ENCODE measurements around the gene DRC1.
"Not testable (repeated sequence)": the region's sequence is repeated elsewhere in the genome, so short reads cannot be mapped to it uniquely, and the experiment has no call there.

The DRC1 gene

DNA sequence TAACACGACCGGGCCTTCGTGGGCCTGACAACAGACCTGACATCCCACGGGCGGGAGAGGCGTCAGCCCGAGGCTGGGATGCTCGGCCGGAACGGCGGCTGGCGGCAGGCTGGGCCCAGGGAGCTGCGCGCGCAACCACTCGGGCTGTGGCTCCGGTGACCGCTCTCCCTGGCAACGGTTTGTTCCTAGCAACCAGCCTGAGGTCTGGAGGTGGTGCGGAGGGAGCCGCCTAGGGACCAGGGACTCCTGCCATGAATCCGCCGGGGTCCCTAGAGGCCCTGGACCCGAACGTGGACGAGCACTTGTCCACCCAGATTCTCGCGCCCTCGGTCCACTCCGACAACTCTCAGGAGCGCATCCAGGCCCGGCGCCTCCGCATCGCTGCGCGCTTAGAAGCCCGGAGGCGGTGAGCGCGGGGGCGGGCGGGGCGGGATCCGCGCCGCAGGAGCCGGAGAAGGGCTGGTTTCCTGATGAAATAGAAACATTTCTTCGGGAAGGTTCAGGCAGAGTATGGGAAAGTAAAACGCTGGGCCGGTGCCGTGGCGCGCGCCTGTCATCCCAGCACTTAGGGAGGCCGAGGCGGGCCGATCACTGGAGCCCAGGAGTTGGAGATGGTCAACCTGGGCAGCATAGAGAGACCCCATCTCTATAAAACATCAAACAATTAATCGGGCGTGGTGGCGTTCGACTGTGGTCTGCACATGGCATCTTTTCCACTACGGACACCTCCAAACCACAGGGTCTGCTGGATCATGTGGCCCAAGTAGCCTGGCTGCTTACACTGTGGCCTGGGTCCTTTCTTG lies at the start of gene DRC1:
Gene DRC1 (plus strand): TSS at position 182 of the 803 bp plus-strand sequence. CDS start 70 bp downstream, at position 252.
- DNase-seq (ENCODE audit: low read depth in 2 of 2) = peak; percentile 21 to 37

DNA sequence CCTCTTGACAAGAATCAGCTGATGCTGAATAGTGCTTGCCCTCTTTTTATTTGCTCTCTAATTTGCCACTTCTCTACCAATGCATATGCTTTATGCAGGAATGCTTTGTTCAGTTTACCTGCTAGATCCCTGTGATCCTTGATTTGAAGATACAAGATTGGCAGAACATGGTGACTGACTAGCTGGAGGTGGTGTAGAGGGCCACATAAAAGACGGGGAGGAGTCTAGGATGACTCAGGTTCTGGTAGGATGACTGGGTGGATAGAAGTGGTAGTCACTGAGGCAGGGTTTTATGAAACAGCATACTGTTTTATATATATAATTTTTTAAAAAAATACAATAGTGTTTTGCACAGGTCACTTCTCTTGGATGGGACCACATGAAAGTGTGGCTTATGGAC lies 48.8 kb upstream of the DRC1 start:
- no peak for DNase-seq (ENCODE audit: low read depth in 2 of 2)

DNA sequence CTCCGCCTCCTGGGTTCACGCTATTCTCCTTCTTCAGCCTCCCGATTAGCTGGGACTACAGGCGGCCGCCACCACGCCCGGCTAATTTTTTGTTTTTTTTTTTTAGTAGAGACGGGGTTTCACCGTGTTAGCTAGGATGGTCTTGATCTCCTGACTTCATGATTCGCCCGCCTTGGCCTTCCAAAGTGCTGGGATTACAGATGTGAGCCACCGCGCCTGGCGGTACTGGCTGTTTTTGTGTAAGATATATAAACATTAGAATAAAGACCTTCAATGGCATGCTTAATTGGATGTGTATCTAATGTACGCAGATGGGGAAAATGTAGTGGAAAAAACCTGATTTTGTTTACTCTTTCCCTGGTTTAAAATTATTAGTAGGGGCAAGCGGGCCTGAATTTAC lies 47.3 kb upstream of the DRC1 start:
- not testable (repeated sequence) for DNase-seq (ENCODE audit: low read depth in 2 of 2)

DNA sequence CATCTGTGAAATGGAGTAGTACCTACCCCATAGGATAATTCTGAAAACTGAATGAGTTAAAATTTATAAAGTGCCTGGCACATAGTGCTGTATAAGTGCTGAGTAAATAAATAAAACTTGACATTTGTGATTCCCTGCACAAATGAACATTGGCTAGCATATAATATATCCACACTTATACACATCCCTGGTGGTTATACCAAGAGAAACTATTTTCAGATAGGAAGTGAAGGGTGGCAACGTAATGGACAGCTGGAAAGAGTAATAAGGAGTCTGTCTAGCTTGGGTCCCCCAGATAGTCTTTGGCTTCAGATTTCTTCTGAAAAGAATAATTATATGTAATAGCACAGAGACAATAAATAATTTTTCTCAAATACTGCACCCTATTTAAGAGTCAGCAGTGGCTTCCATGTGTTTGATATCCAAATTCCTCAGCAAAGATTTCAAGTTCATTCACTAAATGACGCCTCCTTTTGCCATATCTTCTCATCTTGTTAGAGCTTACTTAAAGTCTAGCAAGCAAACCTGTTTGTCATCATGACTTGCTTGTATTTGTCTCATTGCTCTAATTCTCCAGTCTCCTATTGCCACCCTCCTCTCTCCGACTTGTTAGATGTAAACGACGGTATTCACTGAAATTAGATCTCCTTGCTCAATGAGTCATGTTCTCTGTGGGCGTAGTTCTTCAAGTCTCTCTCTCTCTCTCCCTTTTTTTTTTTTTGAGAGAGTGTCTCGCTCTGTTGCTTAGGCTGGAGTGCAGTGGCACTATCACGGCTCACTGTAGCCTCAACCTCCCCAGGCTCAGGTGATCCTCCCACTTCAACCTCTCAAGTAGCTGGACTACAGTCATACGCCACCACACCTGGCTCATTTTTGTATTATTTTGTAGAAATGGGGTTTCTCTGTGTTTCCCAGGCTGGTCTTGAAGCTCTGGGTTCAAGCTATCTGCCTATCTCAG lies 46.4 kb upstream of the DRC1 start:
- DNase-seq (ENCODE audit: low read depth in 2 of 2) = peak; percentile 52 to 54

DNA sequence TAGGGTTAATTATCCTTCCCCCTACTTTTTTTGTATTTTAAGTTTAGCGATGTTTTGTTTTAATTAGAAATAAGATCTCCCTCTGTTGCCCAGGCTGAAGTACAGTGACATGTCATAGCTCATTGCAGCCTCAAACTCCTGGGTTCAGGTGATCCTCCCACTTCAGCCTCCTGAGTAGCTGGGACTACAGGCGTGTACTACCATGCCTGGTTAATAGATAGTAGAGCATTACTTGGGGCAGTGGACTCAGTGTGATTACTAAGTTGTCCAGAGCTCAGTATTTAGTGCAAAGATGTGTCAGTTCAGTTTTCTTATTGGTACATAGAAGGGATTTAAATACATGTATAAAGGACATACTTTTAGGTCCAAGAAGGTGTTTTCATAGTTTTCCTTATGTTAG lies 45.6 kb upstream of the DRC1 start:
- DNase-seq (ENCODE audit: low read depth in 2 of 2) = no peak

DNA sequence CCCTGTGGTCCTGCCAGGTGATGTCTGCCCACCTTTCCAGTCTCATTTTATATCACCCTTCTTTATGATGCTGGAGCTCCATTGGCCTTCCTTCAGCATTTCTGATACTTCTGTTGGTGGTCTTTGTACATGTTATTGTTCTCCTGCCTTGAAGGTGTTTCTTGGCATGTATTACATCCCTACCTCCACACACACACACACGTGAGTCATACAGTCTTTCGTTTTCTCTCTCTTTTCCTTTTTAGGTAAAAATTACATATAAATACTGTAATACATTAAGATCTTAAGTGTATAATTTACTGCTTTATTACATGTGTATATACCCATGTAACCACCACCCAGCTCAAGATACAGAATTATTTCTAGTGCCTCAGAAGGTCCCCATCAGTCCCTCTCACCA lies 44.9 kb upstream of the DRC1 start:
- no peak for DNase-seq (ENCODE audit: low read depth in 2 of 2)

DNA sequence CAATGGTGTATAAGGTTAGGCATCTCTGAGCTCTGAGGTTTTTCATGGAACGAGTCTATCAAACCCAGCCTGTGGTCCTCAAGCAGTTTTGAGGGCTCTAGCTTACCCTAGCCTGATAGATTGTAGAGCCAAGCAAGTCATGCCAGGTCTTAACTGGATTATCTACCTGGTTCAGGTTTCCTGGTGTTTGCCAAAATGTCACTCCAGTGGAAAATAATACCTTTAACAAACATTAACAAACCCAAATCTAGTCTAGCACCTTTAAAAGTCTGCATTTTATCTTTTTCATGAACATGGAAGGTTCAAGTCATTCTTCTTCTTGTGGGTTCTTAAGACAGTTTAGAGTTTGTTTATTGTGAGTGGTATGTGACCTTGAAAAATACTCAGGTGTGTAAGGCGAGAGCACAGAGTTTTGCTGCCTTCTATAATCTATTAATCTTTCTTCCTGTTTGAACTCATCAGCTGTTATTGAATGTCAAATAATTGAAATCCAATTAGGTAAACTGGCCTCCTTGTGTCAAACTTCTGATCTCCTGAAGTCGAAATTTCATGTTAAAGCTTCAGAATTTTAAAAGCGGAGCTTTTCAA lies 41.7 kb upstream of the DRC1 start:
- no peak for DNase-seq (ENCODE audit: low read depth in 2 of 2)

DNA sequence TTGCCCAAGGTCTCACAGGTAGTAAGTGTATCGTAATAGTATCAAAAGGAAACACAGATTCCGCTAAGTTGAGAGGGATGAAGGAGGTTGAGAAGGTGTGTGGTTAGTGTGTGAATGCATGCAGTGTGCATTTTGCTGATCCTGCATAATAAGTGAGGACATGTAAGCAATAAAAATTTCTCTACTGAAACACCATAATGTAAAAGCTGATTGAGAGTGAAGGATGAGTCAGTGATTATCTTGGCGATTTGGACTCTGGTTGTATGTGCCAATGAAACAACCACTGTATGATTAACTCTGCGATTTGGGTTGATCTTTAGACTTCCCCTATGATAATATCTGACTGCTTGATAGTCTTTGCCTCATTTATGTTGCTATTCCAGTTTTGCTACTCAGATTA lies 38.4 kb upstream of the DRC1 start:
- DNase-seq (ENCODE audit: low read depth in 2 of 2) = no peak

DNA sequence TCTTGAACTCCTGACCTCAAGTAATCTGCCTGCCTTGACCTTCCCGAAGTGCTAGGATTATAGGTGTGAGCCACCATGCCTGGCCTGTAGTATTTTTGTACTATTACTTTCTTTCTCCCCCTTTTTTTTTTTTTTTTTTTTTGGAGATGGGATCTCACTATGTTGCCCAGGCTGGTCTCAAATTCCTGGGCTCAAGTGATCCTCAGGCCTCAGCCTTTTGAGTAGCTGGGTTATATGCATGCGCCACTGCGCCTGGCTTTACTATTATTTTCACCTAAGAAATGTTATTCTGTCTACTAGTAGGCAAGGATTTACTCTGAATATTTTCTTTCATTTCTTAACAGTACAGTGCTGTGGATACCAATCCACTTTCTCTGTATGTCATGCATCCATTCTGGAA lies 37.8 kb upstream of the DRC1 start:
- no peak for DNase-seq (ENCODE audit: low read depth in 2 of 2)

DNA sequence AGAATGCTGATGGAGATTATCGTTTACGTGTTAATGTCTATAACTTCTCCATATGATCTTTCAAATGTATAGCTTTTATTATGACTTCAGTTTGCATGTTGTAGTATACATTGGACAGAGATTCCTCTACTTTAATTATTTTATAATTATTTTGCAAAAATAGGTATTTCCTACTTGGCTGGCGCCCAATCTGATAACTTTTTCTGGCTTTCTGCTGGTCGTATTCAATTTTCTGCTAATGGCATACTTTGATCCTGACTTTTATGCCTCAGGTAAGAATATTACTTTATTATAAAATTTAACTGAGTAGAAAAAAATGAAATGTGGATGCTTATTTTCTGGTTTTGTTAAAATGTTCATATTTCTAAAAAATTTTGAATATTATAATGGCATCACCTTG lies 37.1 kb upstream of the DRC1 start:
- DNase-seq (ENCODE audit: low read depth in 2 of 2) = no peak

DNA sequence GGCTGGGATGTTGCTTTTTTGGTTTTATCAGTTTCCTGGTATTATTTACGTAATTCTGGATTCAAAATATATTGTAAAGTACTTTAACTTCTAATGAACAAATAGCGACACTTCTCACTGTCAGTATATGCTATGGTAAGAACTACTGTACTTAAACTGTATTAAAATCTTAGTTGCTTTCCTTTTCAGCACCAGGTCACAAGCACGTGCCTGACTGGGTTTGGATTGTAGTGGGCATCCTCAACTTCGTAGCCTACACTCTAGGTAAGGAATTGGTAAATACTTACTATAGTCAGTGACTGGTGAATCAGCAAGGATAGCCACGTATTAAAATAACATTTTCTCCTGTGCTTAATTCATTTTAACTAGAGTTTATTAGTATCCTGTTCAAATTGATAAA lies 34.8 kb upstream of the DRC1 start:
- no peak for DNase-seq (ENCODE audit: low read depth in 2 of 2)

DNA sequence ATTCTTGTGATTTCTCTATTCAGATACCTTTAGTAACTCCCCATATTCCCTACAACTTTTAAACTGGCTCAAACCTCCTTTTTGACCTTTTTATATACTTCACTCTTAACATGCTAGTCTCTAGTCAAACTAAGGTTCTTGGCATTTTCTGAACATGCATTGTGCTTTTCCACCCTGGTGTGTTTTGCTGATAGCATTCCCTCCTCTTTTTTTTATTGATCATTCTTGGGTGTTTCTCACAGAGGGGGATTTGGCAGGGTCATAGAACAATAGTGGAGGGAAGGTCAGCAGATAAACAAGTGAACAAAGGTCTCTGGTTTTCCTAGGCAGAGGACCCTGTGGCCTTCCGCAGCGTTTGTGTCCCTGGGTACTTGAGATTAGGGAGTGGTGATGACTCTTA lies 32.1 kb upstream of the DRC1 start:
- not testable (repeated sequence) for DNase-seq (ENCODE audit: low read depth in 2 of 2)

DNA sequence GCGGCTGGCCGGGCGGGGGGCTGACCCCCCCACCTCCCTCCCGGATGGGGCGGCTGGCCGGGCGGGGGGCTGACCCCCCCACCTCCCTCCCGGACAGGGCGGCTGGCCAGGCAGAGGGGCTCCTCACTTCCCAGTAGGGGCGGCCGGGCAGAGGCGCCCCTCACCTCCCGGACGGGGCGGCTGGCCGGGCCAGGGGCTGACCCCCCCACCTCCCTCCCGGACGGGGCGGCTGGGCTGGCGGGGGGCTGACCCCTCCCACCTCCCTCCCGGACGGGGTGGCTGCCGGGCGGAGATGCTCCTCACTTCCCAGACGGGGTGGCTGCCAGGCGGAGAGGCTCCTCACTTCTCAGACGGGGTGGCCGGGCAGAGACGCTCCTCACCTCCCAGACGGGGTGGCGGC lies 30.8 kb upstream of the DRC1 start:
- not testable (repeated sequence) for DNase-seq (ENCODE audit: low read depth in 2 of 2)

DNA sequence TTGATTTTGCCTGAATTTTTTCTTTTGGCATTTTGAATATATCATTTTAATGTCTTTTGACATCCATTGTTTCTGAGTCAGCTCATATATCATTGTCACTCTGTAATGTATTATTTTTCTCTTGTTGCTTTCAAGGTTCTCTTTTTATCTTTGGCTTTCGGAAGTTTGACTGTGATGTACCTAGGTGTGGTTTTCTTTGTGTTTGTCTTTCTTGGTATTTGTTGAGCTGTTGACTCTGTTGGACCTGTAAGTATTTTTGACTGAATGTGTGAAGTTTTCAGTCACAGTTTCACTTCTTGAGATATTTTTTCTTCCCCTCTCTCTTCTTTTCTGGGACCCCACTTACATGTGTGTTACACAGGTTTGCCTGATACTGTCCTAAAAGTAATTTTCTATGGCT lies 24.9 kb upstream of the DRC1 start:
- no peak for DNase-seq (ENCODE audit: low read depth in 2 of 2)

DNA sequence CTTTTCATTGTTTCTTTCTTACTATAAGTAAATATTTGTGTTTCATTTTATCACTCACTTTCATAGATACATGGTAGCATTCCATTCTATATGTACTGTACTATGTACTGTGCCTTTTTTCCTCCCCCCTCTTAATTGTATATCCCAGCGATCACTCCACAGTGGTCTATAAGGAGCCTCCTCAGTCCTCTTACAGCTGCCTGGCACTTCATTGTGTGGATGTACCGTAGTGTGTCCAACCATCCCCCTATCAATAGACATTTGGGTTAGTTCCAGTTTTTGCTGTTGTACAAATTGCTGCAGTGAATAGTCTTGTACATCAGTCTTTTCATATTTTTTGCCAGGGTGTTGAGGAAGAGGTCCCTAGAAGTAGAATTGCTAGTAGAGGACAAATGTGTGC lies 21.4 kb upstream of the DRC1 start:
- no peak for DNase-seq (ENCODE audit: low read depth in 2 of 2)

DNA sequence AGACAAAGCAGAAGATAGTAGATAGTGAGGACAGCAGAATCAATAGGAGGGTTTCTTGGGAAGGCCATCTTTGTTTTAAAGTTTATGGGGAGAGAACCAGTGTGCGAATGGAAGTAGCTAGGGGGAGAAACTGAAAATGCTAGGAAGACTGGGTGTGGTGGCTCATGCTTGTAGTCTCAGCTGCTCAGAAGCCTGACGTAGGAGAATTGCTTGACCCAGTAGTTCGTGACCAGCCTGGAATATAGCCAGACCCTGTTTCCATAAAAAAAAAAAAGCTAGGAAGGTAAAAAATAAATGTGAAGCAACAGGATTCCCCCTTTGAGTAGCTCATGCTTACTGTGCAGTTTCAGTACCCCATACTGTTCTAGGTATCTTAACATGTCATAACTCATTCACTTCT lies 19.2 kb upstream of the DRC1 start:
- DNase-seq (ENCODE audit: low read depth in 2 of 2) = no peak

DNA sequence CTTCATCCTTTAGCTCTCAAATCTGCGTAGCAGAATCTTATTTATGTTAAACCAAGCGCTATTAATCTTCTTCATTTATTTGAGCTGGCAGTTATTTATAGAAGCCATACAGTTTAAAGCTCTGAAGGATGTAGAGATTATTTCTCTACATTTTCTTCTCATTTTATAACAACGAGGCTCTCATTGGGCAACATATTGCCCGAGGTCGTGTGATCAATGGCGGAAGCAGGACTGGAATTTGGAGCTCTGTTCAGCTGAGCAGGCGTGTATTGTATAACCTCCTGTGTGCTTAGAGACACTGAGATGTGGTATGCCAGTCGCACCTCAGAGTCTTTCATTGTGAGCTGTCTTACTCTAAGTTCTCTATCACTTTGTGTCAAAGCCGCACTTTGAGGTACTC lies 17.5 kb upstream of the DRC1 start:
- no peak for DNase-seq (ENCODE audit: low read depth in 2 of 2)

DNA sequence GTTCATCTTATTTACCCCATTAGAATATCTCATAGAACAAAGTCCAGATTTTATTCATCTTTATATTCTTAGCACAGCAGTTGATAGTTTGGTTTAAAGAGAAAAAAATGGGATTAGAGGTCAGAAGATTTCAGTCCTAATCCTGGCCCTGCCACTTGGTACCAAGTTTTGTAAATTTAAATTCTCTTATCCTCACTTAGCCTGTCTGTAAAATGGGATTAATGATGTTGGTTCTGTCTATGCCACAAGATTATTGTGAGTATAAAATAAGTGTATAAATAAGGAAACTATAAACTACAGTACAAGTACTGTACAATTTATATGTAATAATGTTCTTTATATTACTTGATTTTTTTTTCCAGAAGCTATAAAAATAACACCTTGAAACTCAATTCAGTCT lies 17.1 kb upstream of the DRC1 start:
- no peak for DNase-seq (ENCODE audit: low read depth in 2 of 2)

DNA sequence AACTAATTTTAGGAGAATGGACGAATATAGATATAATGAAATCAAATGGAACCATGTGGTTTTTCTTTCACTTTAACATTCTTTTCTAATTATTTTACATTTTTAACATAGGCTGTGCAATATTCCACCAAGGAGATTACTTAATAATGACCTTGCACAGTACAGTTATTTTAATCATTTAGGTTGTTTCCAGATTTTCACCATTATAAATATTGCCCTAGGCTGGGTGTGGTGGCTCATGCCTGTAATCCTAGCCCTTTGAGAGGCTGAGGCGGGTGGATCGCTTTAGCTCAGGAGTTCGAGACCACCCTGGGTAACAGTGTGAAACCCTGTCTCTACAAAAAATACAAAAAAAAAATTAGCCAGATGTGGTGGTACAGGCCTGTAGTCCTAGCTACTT lies 14.5 kb upstream of the DRC1 start:
- no peak for DNase-seq (ENCODE audit: low read depth in 2 of 2)

DNA sequence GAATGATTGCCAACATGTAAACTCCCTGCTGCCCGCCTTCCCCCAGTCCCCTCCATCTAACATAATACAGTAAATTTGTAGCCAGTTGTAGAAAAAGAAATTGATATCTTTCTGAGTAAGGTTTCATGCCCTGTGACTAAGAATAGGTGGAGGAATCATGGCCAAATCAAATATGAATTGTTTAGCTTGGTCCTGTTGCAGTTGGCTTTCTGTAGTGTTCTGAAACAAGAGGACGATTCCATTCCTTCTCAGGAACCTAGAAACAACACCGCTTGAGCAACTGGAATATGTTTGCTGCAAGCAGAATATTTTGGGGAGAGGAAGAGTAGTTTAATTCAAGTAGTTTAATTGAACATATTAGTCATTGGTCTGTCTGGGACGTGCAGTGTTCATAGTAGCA lies 7.0 kb upstream of the DRC1 start:
- DNase-seq (ENCODE audit: low read depth in 2 of 2) = no peak

DNA sequence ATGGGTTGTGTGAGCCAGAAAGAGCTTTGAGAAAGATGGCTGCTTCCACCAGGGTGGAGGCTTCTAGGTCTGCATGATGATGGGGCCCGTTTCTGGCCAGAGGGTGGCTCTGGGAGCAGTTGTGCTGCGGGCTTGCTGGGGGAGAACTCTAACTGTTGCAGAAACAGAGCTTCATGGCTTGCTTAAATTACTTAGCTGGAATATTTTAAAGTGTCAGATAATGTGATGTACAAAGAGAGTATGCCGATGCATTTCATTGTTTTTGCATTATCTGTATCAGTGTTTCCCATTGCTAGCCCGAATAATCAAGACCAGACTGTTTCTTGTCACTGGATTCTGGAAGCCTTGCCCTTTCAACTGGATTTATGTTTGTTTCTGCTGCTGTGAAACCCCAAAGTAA lies 6.3 kb upstream of the DRC1 start:
- no peak for DNase-seq (ENCODE audit: low read depth in 2 of 2)

DNA sequence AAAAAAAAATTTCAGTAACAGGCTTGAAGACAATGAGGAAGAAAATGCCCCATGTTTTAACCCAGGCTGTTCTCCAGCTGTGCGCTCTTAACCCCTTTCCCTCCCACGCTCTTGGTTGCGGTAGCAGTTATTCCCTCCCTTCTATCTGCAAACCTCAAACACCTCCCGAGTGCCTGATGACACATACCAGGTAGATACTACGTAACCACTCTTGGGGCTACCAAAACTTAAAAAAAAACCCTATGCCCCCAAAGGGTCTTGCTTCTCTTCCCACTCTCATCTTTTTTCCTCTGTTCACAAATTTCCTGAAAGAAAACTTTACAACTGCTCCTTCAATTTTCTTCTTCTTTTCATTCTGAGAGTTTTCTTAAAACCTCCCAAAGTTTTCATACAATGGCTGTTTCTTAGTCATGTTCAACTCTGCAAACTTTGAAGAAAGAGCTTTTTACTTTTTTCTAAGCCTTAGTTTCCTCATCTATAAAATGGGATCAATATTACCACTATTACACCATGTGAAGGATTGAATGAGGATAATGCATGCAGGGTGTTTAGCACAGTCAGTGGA lies 4.9 kb upstream of the DRC1 start:
- no peak for DNase-seq (ENCODE audit: low read depth in 2 of 2)

Data from fibroblast of skin of left biceps (primary cell).